PC-9 (cell line): ENCODE results near the gene HNRNPLL. TPM values are rescaled to one million over a fixed set of nuclear protein-coding genes. Genes with fewer than 3 reads are reported as not detected.

Experiments
- BruUV-seq: library from RNA; stranded (reverse); fragments of 400-500 nt; replicated peaks from 2 replicates; lab custom pipeline; 2021; lab: Mats Ljungman, UMichigan
- CTCF ChIA-PET: fragments of 300-600 bp; sonication (Branson Sonifier 250); formaldehyde crosslinking; loops from one replicate; lab custom pipeline; 2022; ENCODE audit warnings: antibody characterized with exemption; lab: Charles Lee
- POLR2A ChIA-PET: fragments of 300-600 bp; sonication (Branson Sonifier 250); formaldehyde crosslinking; loops from one replicate; lab custom pipeline; 2022; ENCODE audit warnings: antibody characterized with exemption; ENCODE audit not compliant: unreplicated experiment; lab: Charles Lee
- DNase-seq, 2 experiments: peaks; one replicate each; pipeline versions ENCODE4 v3.0.0 to v3.0.0-alpha.2; 2015 to 2022; ENCODE audit warnings: mixed read lengths in 1 of 2
- H2AFZ ChIP-seq: fragments of 200-600 bp; sonication (generic); 2 replicates; pipeline ENCODE4 v1.8.1; 2017; ENCODE audit warnings: antibody characterized with exemption
- H3F3A ChIP-seq: fragments of 200-600 bp; sonication (generic); 2 replicates; pipeline ENCODE4 v1.8.1; 2017; ENCODE audit warnings: antibody characterized with exemption, mild to moderate bottlenecking, low read depth; ENCODE audit not compliant: insufficient read depth
- H3K27ac ChIP-seq: fragments of 200-600 bp; sonication (generic); 2 replicates; pipeline ENCODE4 v1.6.1; 2016; ENCODE audit warnings: mixed run types
- H3K27me3 ChIP-seq: fragments of 200-600 bp; sonication (generic); 2 replicates; pipeline ENCODE4 v1.6.1; 2016; ENCODE audit warnings: low read depth, mixed run types; ENCODE audit not compliant: insufficient read depth
- H3K36me3 ChIP-seq: fragments of 200-600 bp; sonication (generic); 2 replicates; pipeline ENCODE4 v1.6.1; 2016; ENCODE audit warnings: low read depth, mixed run types
- H3K4me1 ChIP-seq: fragments of 200-600 bp; sonication (generic); replicated peaks from 2 replicates; pipeline ENCODE4 v1.6.1; 2016; ENCODE audit warnings: mixed run types; ENCODE audit not compliant: insufficient read depth
- H3K4me2 ChIP-seq: fragments of 200-600 bp; sonication (generic); 2 replicates; pipeline ENCODE4 v1.6.1; 2017; ENCODE audit warnings: mixed run types
- H3K4me3 ChIP-seq: fragments of 200-600 bp; sonication (generic); 2 replicates; pipeline ENCODE4 v1.6.1; 2016; ENCODE audit warnings: mixed run types
- H3K79me2 ChIP-seq: fragments of 200-600 bp; sonication (generic); 2 replicates; pipeline ENCODE4 v1.6.1; 2017; ENCODE audit warnings: low read depth, mixed run types
- H3K9me2 ChIP-seq: fragments of 200-600 bp; sonication (generic); 2 replicates; pipeline ENCODE4 v1.8.1; 2017; ENCODE audit warnings: mild to moderate bottlenecking; ENCODE audit not compliant: insufficient read depth
- H3K9me3 ChIP-seq: fragments of 200-600 bp; sonication (generic); 2 replicates; pipeline ENCODE4 v1.8.1; 2016; ENCODE audit warnings: low read depth; ENCODE audit not compliant: insufficient read depth
- H4K20me1 ChIP-seq: fragments of 200-600 bp; sonication (generic); 2 replicates; pipeline ENCODE4 v1.8.1; 2017; ENCODE audit not compliant: insufficient read depth
- EZH2 ChIP-seq: fragments of 200-600 bp; sonication (generic); IDR thresholded peaks from 2 replicates; pipeline ENCODE4 v1.8.0; 2017; ENCODE audit warnings: antibody characterized with exemption, low read depth
- intact Hi-C: fragments of 100-400 bp; cut with micrococcal nuclease; formaldehyde crosslinking; loops from one replicate; pipeline ENCODE4 v1.10.0; 2022; ENCODE audit not compliant: unreplicated experiment
- total RNA-seq: library from RNA; stranded (reverse); gene quantifications from 2 replicates; pipeline ENCODE4 v1.2.3, GENCODE V29; 2021
- TF ChIP-seq, protein P1 (sequence below): fragments of 200-600 bp; sonication (generic); conservative IDR thresholded peaks from 2 replicates; pipeline ENCODE4 v1.6.1; 2017; ENCODE audit warnings: mixed run types, antibody characterized with exemption, mild to moderate bottlenecking, moderate library complexity

HNRNPLL gene
- total RNA-seq, 1 experiment from 2014 or later = 38.1 TPM

DNA sequence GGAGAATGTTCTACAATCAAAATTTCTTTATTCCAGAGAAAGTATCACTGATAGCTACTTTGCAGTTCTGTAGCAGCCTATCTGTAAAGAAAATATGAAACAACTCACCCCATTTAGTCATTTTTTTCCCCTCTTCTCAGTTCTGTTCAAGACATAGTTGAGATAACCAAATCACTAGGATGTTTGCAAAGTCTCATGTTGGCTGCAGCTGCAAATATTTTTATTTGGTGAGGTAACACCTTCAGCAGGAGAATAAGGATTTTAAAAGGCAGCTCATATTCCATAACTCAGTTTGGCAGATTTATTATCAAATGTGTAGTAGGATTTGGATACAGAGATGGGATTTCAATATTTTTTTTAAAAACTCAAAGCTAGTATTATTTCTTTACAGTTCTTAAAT is 41.0 kb downstream of the HNRNPLL start:
- intact Hi-C loops = no loop called here
- DNase-seq = no peak
- no peaks in the 10 kb centered on the region for H3K9me2 ChIP-seq
- H3K4me1 ChIP-seq = no peaks in the 10 kb centered on the region
- H4K20me1 ChIP-seq = no peaks in the 10 kb centered on the region; the same call in 1 of the 2 replicates
- ChIA-PET POLR2A (interaction anchor here (0.6 to 0.7 kb wide), 2 partner anchors 34 to 73 kb away, joined by 3 to 12 read pairs; no protein-coding TSS in a partner anchor), CTCF (no interaction called here)
- no peaks in the 10 kb centered on the region for H3K9me3 ChIP-seq
- peaks cover 7% of the 10 kb centered on the region; the same call in 1 of the 2 replicates for H3K36me3 ChIP-seq
- H3K27ac ChIP-seq = no peak overlapping the region
- H3F3A ChIP-seq = no peaks in the 10 kb centered on the region; the same call in 1 of the 2 replicates
- H3K4me2 ChIP-seq = no peak overlapping the region
- H3K79me2 ChIP-seq = no peaks in the 10 kb centered on the region
- no TSS peak for BruUV-seq
- no peak for TF ChIP-seq EZH2
- no peak overlapping the region for H2AFZ ChIP-seq
- H3K27me3 ChIP-seq = no peaks in the 10 kb centered on the region
- no peak overlapping the region for H3K4me3 ChIP-seq

DNA sequence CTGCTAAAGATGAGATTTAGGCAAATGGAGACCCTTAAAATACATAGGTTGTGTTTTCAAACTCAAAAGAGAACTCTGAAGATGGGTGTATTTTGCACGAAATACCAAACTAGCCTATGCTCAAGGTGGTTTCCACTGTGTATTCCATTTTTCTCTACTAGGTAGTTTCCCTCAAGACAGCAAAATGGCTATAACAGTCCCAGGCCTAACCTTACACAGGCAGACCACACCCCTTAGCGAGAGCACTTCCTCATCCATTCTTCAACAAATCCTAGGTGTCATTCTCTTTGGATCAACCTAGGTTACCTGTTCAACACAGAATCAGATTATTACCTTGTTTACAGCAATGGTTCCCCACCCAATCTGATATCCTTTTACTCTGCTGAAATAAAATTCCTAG is 42.6 kb downstream of the HNRNPLL start:
- TF ChIP-seq EZH2 = no peak
- TF ChIP-seq, protein P1, sequence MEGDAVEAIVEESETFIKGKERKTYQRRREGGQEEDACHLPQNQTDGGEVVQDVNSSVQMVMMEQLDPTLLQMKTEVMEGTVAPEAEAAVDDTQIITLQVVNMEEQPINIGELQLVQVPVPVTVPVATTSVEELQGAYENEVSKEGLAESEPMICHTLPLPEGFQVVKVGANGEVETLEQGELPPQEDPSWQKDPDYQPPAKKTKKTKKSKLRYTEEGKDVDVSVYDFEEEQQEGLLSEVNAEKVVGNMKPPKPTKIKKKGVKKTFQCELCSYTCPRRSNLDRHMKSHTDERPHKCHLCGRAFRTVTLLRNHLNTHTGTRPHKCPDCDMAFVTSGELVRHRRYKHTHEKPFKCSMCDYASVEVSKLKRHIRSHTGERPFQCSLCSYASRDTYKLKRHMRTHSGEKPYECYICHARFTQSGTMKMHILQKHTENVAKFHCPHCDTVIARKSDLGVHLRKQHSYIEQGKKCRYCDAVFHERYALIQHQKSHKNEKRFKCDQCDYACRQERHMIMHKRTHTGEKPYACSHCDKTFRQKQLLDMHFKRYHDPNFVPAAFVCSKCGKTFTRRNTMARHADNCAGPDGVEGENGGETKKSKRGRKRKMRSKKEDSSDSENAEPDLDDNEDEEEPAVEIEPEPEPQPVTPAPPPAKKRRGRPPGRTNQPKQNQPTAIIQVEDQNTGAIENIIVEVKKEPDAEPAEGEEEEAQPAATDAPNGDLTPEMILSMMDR = no peak
- DNase-seq = no peak
- H3K79me2 ChIP-seq = no peaks in the 10 kb centered on the region
- H3K9me3 ChIP-seq = no peaks in the 10 kb centered on the region
- no peak overlapping the region for H3K4me2 ChIP-seq
- no peaks in the 10 kb centered on the region for H3K9me2 ChIP-seq
- no peaks in the 10 kb centered on the region for H3K4me1 ChIP-seq
- intact Hi-C loops = no loop called here
- H2AFZ ChIP-seq = no peak overlapping the region
- ChIA-PET CTCF (no interaction called here), POLR2A (no interaction called here)
- H3K27me3 ChIP-seq = no peaks in the 10 kb centered on the region
- H3K36me3 ChIP-seq = peaks cover 7% of the 10 kb centered on the region; the same call in 1 of the 2 replicates
- BruUV-seq = no TSS peak
- no peaks in the 10 kb centered on the region; the same call in 1 of the 2 replicates for H4K20me1 ChIP-seq
- no peak overlapping the region for H3K27ac ChIP-seq
- H3F3A ChIP-seq = no peaks in the 10 kb centered on the region; the same call in 1 of the 2 replicates
- H3K4me3 ChIP-seq = no peak overlapping the region

DNA sequence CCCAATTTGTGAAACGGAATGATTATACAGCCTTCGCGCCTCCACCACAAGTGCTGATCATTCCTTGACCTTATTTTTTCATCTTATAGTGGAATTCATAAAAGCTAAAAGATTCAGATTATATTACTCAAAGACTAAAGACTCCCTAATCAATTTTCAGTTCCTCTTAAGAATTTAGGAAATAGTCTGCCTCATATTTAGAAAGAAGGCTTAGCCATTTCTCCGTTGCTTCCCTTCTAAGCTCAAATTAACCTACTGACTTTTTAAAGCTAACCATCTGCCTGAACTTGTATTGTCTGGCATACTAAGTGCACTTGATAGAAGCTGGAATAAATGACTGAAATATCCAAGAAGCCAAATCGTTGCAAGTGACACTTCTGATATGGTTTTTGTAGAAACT is 44.7 kb downstream of the HNRNPLL start:
- H3K79me2 ChIP-seq = no peaks in the 10 kb centered on the region
- H4K20me1 ChIP-seq = no peaks in the 10 kb centered on the region; the same call in 1 of the 2 replicates
- no peaks in the 10 kb centered on the region for H3K27me3 ChIP-seq
- intact Hi-C loops = no loop called here
- H3K9me3 ChIP-seq = no peaks in the 10 kb centered on the region
- no peak overlapping the region for H3K27ac ChIP-seq
- ChIA-PET CTCF (no interaction called here), POLR2A (no interaction called here)
- H3K4me2 ChIP-seq = no peak overlapping the region
- no peaks in the 10 kb centered on the region for H3K4me1 ChIP-seq
- no peak for DNase-seq
- peaks cover 3% of the 10 kb centered on the region; the same call in 1 of the 2 replicates for H3K36me3 ChIP-seq
- BruUV-seq = no TSS peak
- no peak overlapping the region for H2AFZ ChIP-seq
- H3K4me3 ChIP-seq = no peak overlapping the region
- TF ChIP-seq, protein P1 = no peak
- TF ChIP-seq EZH2 = no peak
- no peaks in the 10 kb centered on the region for H3K9me2 ChIP-seq
- H3F3A ChIP-seq = no peaks in the 10 kb centered on the region
